ENCODE measurements around the gene APAF1.

Gene APAF1

DNA sequence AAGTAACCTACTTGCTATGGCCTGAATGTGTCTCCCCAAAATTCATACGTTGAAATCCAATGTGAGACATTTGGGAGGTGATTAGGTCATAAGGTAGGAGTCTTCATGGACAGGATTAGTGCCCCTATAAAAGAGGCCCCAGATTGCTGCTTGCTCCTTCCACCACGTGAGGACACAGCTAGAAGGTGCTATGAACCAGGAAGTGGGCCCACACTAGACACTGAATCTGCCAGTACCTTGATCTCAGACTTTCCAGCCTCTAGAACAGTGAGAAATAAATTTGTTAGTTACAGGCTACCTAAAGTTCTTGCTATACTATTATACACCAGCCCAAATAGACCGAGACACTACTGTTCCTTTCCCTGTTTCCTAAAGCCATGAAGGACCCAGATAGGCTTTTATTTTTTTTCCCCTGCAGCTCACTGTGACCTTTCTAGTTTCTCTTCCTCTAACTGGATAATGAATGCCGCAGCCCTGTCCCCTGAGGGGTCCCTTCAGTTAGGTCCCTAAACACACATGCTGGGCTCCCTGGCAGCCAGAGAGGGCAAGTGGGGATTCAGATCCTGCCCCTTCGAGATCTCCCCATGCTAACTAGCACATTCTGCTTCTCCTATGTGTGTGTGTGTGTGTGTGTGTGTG lies 32.3 kb upstream of the APAF1 start:
- no peaks in the 10 kb centered on the region for H3K36me3 ChIP-seq
- H3K9me3 ChIP-seq = no peaks in the 10 kb centered on the region
- no peak overlapping the region for H3K27ac ChIP-seq
- H3K27me3 ChIP-seq = no peaks in the 10 kb centered on the region
- no peak for DNase-seq
- TF ChIP-seq, protein P1, sequence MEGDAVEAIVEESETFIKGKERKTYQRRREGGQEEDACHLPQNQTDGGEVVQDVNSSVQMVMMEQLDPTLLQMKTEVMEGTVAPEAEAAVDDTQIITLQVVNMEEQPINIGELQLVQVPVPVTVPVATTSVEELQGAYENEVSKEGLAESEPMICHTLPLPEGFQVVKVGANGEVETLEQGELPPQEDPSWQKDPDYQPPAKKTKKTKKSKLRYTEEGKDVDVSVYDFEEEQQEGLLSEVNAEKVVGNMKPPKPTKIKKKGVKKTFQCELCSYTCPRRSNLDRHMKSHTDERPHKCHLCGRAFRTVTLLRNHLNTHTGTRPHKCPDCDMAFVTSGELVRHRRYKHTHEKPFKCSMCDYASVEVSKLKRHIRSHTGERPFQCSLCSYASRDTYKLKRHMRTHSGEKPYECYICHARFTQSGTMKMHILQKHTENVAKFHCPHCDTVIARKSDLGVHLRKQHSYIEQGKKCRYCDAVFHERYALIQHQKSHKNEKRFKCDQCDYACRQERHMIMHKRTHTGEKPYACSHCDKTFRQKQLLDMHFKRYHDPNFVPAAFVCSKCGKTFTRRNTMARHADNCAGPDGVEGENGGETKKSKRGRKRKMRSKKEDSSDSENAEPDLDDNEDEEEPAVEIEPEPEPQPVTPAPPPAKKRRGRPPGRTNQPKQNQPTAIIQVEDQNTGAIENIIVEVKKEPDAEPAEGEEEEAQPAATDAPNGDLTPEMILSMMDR (IDR thresholded peaks at IDR 0.05) = no peak
- H3K4me3 ChIP-seq = no peak overlapping the region
- intact Hi-C loops (cut with DNase I; ENCODE audit: low total_unique reads) = no loop called here
- no peaks in the 10 kb centered on the region for H3K4me1 ChIP-seq

DNA sequence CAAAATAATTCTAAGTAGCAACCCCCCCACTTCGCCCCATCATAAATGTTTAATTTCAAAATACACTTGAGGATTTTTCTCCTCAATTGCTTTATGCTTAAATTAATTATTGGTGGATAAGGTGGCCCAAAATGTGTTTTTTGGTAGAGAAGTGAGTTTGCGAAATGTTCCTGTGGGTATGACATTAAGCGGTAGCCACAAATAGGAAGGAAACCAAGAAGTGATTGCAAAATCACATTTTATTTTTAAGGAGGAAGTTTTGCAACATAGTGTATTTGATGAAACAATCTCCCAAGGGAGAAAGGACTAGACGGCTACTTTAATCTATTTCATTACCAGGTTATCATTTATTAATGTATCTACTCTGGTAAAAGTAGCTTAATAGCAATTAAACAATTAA lies 26.1 kb upstream of the APAF1 start:
- H3K4me3 ChIP-seq = no peak overlapping the region
- no peak overlapping the region for H3K27ac ChIP-seq
- intact Hi-C loops (cut with DNase I; ENCODE audit: low total_unique reads) = no loop called here
- TF ChIP-seq, protein P1 (IDR thresholded peaks at IDR 0.05) = no peak
- no peaks in the 10 kb centered on the region for H3K36me3 ChIP-seq
- H3K27me3 ChIP-seq = no peaks in the 10 kb centered on the region
- H3K9me3 ChIP-seq = no peaks in the 10 kb centered on the region
- no peaks in the 10 kb centered on the region for H3K4me1 ChIP-seq
- DNase-seq = no peak

DNA sequence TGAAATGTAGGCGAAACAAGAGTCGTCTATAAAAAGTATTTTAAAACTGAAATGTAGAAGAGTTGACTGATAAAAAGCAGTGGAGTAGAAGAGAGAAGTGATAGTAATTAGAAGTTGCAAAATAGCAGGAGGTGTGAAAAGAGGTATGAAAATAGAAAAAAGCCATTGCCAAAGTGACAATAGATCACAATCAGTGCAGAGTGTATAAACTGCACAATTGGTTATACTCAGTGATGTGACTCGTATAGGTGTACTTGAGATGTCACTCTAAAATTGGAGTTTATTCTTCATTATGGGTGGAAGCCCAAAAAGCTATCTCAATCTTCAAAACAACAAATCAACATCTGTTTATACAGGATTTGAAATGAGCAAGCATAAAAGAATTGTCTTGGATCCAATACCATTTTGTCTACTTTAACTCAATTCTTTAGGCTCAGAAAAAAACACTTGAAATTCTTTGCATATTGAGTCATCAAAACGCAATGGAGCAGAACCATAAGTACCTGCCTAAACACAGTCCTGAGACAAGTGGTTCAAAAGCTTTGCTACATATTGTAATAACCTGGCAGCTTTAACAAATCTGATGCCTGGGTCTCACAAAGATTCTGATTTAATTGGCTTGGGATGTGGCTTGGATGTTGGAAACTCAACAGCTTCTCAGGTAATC lies 9.3 kb upstream of the APAF1 start:
- Histone ChIP-seq H3K4me1 (no peaks in the 10 kb centered on the region), H3K27me3 (no peaks in the 10 kb centered on the region), H3K36me3 (no peaks in the 10 kb centered on the region), H3K9me3 (no peaks in the 10 kb centered on the region), H3K27ac (no peak overlapping the region), H3K4me3 (no peak overlapping the region)
- intact Hi-C loops (cut with DNase I; ENCODE audit: low total_unique reads) = no loop called here
- TF ChIP-seq, protein P1 (IDR thresholded peaks at IDR 0.05) = no peak
- DNase-seq = no peak

DNA sequence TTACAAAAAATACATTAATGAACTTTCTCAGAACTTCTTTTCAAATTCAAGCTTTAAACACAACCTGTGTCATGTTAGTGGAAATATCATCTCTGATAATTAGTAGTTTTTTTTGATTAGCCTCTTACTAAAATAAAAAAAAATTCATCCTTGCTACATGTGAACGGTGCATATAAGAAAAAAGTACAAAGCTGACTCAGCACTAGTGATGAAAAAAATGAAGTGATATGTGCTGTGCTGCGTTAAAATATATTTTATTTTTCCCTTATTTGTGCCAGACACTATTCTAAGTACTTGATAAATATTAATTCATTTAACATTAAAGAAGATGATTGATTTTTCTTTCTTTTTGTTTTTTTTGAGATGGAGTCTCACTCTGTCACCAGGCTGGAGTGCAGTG lies 8.0 kb upstream of the APAF1 start:
- TF ChIP-seq, protein P1 (IDR thresholded peaks at IDR 0.05) = no peak
- Histone ChIP-seq H3K4me1 (no peaks in the 10 kb centered on the region), H3K9me3 (no peaks in the 10 kb centered on the region), H3K4me3 (no peak overlapping the region), H3K36me3 (no peaks in the 10 kb centered on the region), H3K27ac (no peak overlapping the region), H3K27me3 (no peaks in the 10 kb centered on the region)
- DNase-seq = no peak
- intact Hi-C loops (cut with DNase I; ENCODE audit: low total_unique reads) = no loop called here

DNA sequence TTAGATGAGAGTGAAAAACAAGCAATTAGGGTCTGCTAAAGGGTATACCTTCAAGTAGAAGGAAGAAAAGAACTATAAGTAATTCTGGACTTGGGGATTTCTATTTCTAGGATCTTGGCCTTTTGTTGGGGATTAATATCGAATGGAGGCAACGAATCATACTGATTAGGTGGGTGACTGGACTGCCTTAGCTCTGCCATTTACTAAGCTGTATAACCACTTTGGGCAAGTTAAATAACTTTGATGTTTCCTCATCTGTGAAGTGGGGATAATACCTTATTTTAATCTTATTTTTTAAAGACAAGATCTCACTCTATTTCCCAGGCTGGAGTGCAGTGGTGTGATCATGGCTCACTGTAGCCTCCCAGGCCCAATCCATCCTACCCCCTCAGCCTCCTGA lies 7.1 kb upstream of the APAF1 start:
- no peak for DNase-seq
- Histone ChIP-seq H3K36me3 (no peaks in the 10 kb centered on the region), H3K27ac (no peak overlapping the region), H3K4me1 (peaks cover 0 to 5% (median 0%) of the 10 kb centered on the region in 4 donors), H3K27me3 (no peaks in the 10 kb centered on the region), H3K9me3 (no peaks in the 10 kb centered on the region), H3K4me3 (no peak overlapping the region)
- intact Hi-C loops (cut with DNase I; ENCODE audit: low total_unique reads) = no loop called here
- TF ChIP-seq, protein P1 (IDR thresholded peaks at IDR 0.05) = no peak
